Right lobe of liver (tissue), 4 donors: ENCODE results near the gene C19orf67.

Source experiments
- POLR2A ChIP-seq: fragments of 450-650 bp; IDR thresholded peaks from one replicate; pipeline ENCODE4 v1.6.1; 2017; ENCODE audit warnings: antibody characterized with exemption, mild to moderate bottlenecking
- TF ChIP-seq, protein P1 (sequence below), 4 donors: fragments of 200-600 bp in 3 of 4; fragments of 450-650 bp in 1 of 4; IDR thresholded peaks; one replicate each; pipeline versions ENCODE4 v1.5.1 to v1.8.0; 2016 to 2022; ENCODE audit warnings: antibody characterized with exemption in 4 of 4, mild to moderate bottlenecking in 2 of 4
- donor health status: DM: no; HTN: no; CAD: no.
- donor health status: DM: no; HTN: no; CAD: no.
- donor health status: DM: no; HTN: yes; CAD: no.

DNA sequence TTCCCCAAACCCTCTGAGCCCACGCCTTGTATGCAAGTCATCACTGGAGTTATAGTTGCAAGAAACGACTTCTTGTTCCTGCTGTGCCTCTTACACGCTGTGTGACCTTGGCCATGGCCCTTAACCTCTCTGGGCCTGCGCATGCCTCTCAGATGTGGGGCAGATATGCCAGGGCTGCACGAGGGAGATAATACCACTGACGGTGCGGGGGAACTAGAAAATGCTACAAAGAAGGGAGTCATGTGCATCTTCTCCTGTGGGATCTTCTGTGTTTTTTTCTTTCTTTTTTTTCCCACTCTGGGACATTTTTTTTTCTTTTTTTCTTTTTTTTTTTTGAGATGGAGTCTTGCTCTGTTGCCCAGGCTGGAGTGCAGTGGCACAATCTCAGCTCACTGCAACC, 9.3 kb upstream of the C19orf67 start:
- TF ChIP-seq, protein P1, sequence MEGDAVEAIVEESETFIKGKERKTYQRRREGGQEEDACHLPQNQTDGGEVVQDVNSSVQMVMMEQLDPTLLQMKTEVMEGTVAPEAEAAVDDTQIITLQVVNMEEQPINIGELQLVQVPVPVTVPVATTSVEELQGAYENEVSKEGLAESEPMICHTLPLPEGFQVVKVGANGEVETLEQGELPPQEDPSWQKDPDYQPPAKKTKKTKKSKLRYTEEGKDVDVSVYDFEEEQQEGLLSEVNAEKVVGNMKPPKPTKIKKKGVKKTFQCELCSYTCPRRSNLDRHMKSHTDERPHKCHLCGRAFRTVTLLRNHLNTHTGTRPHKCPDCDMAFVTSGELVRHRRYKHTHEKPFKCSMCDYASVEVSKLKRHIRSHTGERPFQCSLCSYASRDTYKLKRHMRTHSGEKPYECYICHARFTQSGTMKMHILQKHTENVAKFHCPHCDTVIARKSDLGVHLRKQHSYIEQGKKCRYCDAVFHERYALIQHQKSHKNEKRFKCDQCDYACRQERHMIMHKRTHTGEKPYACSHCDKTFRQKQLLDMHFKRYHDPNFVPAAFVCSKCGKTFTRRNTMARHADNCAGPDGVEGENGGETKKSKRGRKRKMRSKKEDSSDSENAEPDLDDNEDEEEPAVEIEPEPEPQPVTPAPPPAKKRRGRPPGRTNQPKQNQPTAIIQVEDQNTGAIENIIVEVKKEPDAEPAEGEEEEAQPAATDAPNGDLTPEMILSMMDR (IDR thresholded peaks at IDR 0.05) = no peak
- no peak for TF ChIP-seq POLR2A
